Naive thymus-derived CD4-positive, alpha-beta T cell (primary cell): ENCODE measurements around the gene NPTXR. TPM values are rescaled to one million over a fixed set of nuclear protein-coding genes. Genes with fewer than 3 reads are reported as not detected.
A peak's percentile ranks its signal among the peaks of the same experiment; 100 is the strongest.

Source experiments
- ATAC-seq: fragments of 150-1000 bp; cut with Tn5 transposase; 2 replicates; pipeline ENCODE4 v1.10.0; 2021; ENCODE audit warnings: mild to moderate bottlenecking, moderate library complexity
- CTCF ChIA-PET: fragments of 350-600 bp; sonication (Branson Sonifier 250); formaldehyde crosslinking; loops from one replicate; lab custom pipeline; 2021; ENCODE audit warnings: antibody characterized with exemption; lab: Charles Lee
- POLR2A ChIA-PET: fragments of 350-600 bp; sonication (Branson Sonifier 250); formaldehyde crosslinking; loops from one replicate; lab custom pipeline; 2021; ENCODE audit warnings: antibody characterized with exemption, inconsistent platforms; lab: Charles Lee
- DNase-seq, 9 donors: peaks; one replicate each; pipeline versions ENCODE4 v3.0.0 to v3.0.0-alpha.2; 2020 to 2022; ENCODE audit warnings: mixed read lengths in 1 of 9
- H3K27ac ChIP-seq: one replicate; pipeline ENCODE4 v1.7.0; 2013; ENCODE audit warnings: mild to moderate bottlenecking, low read depth, low read length, moderate library complexity
- H3K27me3 ChIP-seq, 2 donors: one replicate each; pipeline ENCODE4 v1.7.0; 2013; ENCODE audit warnings: low read length in 2 of 2, mild to moderate bottlenecking in 2 of 2, moderate library complexity in 2 of 2; ENCODE audit not compliant: control insufficient read depth in 2 of 2, insufficient read depth in 2 of 2
- H3K36me3 ChIP-seq, 3 experiments: 1 replicate in 2 of 3; 2 replicates in 1 of 3; pipeline ENCODE4 v1.7.0; 2013; ENCODE audit warnings: low read length in 3 of 3, mild to moderate bottlenecking in 3 of 3, moderate library complexity in 1 of 3; ENCODE audit not compliant: insufficient read depth in 3 of 3, control insufficient read depth in 2 of 3
- H3K4me1 ChIP-seq, 2 donors: one replicate each; pipeline ENCODE4 v1.7.0; 2013; ENCODE audit warnings: low read length in 2 of 2, mild to moderate bottlenecking in 2 of 2, moderate library complexity in 1 of 2; ENCODE audit not compliant: control insufficient read depth in 2 of 2, insufficient read depth in 2 of 2
- H3K4me3 ChIP-seq: 2 replicates; pipeline ENCODE4 v1.7.0; 2013; ENCODE audit warnings: mild to moderate bottlenecking, low read length
- H3K9me3 ChIP-seq, 3 experiments: 1 replicate in 2 of 3; 2 replicates in 1 of 3; pipeline ENCODE4 v1.7.0; 2013; ENCODE audit warnings: low read length in 3 of 3; ENCODE audit not compliant: control insufficient read depth in 2 of 3
- H3K27ac Mint-ChIP-seq, 9 donors: one replicate each; pipeline ENCODE4 v1.8.0; 2020 to 2022; ENCODE audit warnings: mixed read lengths in 9 of 9, mild to moderate bottlenecking in 8 of 9, moderate library complexity in 5 of 9, inconsistent platforms in 2 of 9
- H3K27me3 Mint-ChIP-seq, 5 donors: one replicate each; pipeline ENCODE4 v1.8.0; 2021 to 2022; ENCODE audit warnings: mixed read lengths in 5 of 5, mild to moderate bottlenecking in 1 of 5
- H3K36me3 Mint-ChIP-seq, 5 donors: one replicate each; pipeline ENCODE4 v1.8.0; 2020 to 2022; ENCODE audit warnings: mixed read lengths in 5 of 5, mild to moderate bottlenecking in 3 of 5, inconsistent platforms in 1 of 5
- H3K4me1 Mint-ChIP-seq, 7 donors: one replicate each; pipeline ENCODE4 v1.8.0; 2020 to 2022; ENCODE audit warnings: mixed read lengths in 7 of 7, mild to moderate bottlenecking in 3 of 7, inconsistent platforms in 1 of 7
- H3K4me3 Mint-ChIP-seq, 10 donors: one replicate each; pipeline ENCODE4 v1.8.0; 2020 to 2022; ENCODE audit warnings: mild to moderate bottlenecking in 10 of 10, mixed read lengths in 10 of 10, moderate library complexity in 6 of 10, inconsistent platforms in 2 of 10
- H3K9me3 Mint-ChIP-seq, 11 donors: one replicate each; pipeline ENCODE4 v1.8.0; 2020 to 2022; ENCODE audit warnings: mixed read lengths in 11 of 11, mild to moderate bottlenecking in 4 of 11, inconsistent platforms in 1 of 11, moderate library complexity in 1 of 11
- intact Hi-C, 2 donors: fragments of 100-400 bp; cut with micrococcal nuclease; formaldehyde crosslinking; loops; one replicate each; pipeline ENCODE4 v1.15.1; 2023
- polyA plus RNA-seq, 2 donors: library from polyadenylated mRNA; unstranded; fragments of 300-500 nt; fragmentation: Illumina TruSeq; gene quantifications; one replicate each; pipeline ENCODE4 v1.2.3, GENCODE V29; 2021
- total RNA-seq, 6 experiments: library from RNA in 5 of 6; stranded (reverse) in 5 of 6; gene quantifications; 1 replicate in 5 of 6; 2 replicates in 1 of 6; pipeline ENCODE4 v1.2.3 and lab custom pipeline; 2021 to 2026

NPTXR gene
- total and polyA plus RNA-seq, 7 experiments from 2014 or later, result 0.85 to 12.9 (median 4.4) TPM

GRCh38 chr22:38781033-38781432 lies 62.8 kb downstream of the NPTXR start:
- no peak for ATAC-seq
- Histone ChIP-seq H3K27ac (no peak overlapping the region), H3K9me3 (no peaks in the 10 kb centered on the region), H3K4me1 (no peaks in the 10 kb centered on the region), H3K27me3 (no peaks in the 10 kb centered on the region), H3K4me3 (no peak overlapping the region), H3K36me3 (peaks cover 0 to 34% (median 0%) of the 10 kb centered on the region in 3 experiments)
- intact Hi-C loops, result no loop called here
- Mint-ChIP-seq H3K4me3 (no peak overlapping the region), H3K36me3 (peaks cover 0 to 36% (median 12%) of the 10 kb centered on the region in 5 donors), H3K4me1 (peaks cover 0 to 18% (median 7%) of the 10 kb centered on the region in 7 donors), H3K27me3 (no peaks in the 10 kb centered on the region), H3K9me3 (no peaks in the 10 kb centered on the region), H3K27ac (no peak overlapping the region)
- DNase-seq, result no peak
- ChIA-PET POLR2A (no interaction called here), CTCF (interaction anchor here (0.6 kb wide), 1 partner anchor 15 kb away, joined by 3 read pairs; no protein-coding TSS in a partner anchor)

GRCh38 chr22:38777087-38777671 lies 66.6 kb downstream of the NPTXR start:
- H3K4me3 Mint-ChIP-seq, result no peak overlapping the region
- CTCF ChIA-PET, result no interaction called here
- ATAC-seq, result no peak
- POLR2A ChIA-PET, result no interaction called here
- H3K36me3 Mint-ChIP-seq, result peaks cover 0 to 28% (median 11%) of the 10 kb centered on the region in 5 donors
- no peak overlapping the region for H3K27ac Mint-ChIP-seq
- H3K4me3 ChIP-seq, result no peak overlapping the region
- no peaks in the 10 kb centered on the region for H3K9me3 Mint-ChIP-seq
- intact Hi-C loops, result no loop called here
- H3K27me3 ChIP-seq, result no peaks in the 10 kb centered on the region
- no peak overlapping the region for H3K27ac ChIP-seq
- H3K27me3 Mint-ChIP-seq, result no peaks in the 10 kb centered on the region
- no peak for DNase-seq
- H3K4me1 Mint-ChIP-seq, result peaks cover 0 to 12% (median 2%) of the 10 kb centered on the region in 7 donors
- no peaks in the 10 kb centered on the region for H3K4me1 ChIP-seq
- H3K9me3 ChIP-seq, result no peaks in the 10 kb centered on the region
- H3K36me3 ChIP-seq, result peaks cover 0 to 33% (median 0%) of the 10 kb centered on the region in 3 experiments

- Histone ChIP-seq H3K4me1 (no peaks in the 10 kb centered on the region), H3K4me3 (no peak overlapping the region), H3K9me3 (no peaks in the 10 kb centered on the region), H3K27ac (no peak overlapping the region), H3K27me3 (no peaks in the 10 kb centered on the region), H3K36me3 (peaks cover 0 to 27% (median 0%) of the 10 kb centered on the region in 3 experiments)
- H3K4me1 Mint-ChIP-seq, result peaks cover 0 to 12% (median 0%) of the 10 kb centered on the region in 7 donors
- H3K27me3 Mint-ChIP-seq, result no peaks in the 10 kb centered on the region
- peaks cover 0 to 18% (median 4%) of the 10 kb centered on the region in 5 donors for H3K36me3 Mint-ChIP-seq
- DNase-seq (no peak), ATAC-seq (no peak)
- POLR2A ChIA-PET, result interaction anchor here (0.7 kb wide), 1 partner anchor 102 kb away, joined by 3 read pairs; no protein-coding TSS in a partner anchor
- peak overlapping the region in 1 of 9 donors; percentile 76 for H3K27ac Mint-ChIP-seq
- H3K4me3 Mint-ChIP-seq, result no peak overlapping the region
- peaks cover 0 to 2% (median 0%) of the 10 kb centered on the region in 11 donors for H3K9me3 Mint-ChIP-seq
- CTCF ChIA-PET, result no interaction called here
- intact Hi-C loops, result no loop called here
Measured at GRCh38 chr22:38776086-38776485, 67.7 kb downstream of the NPTXR start.

- Histone ChIP-seq H3K36me3 (peaks cover 0 to 23% (median 0%) of the 10 kb centered on the region in 3 experiments), H3K4me3 (no peak overlapping the region), H3K27me3 (no peaks in the 10 kb centered on the region), H3K27ac (no peak overlapping the region), H3K9me3 (no peaks in the 10 kb centered on the region), H3K4me1 (no peaks in the 10 kb centered on the region)
- ChIA-PET CTCF (no interaction called here), POLR2A (interaction anchor here (0.7 kb wide), 1 partner anchor 102 kb away, joined by 3 read pairs; no protein-coding TSS in a partner anchor)
- no peaks in the 10 kb centered on the region for H3K27me3 Mint-ChIP-seq
- intact Hi-C loops, result no loop called here
- peaks cover 0 to 2% (median 0%) of the 10 kb centered on the region in 11 donors for H3K9me3 Mint-ChIP-seq
- peaks cover 0 to 12% (median 0%) of the 10 kb centered on the region in 7 donors for H3K4me1 Mint-ChIP-seq
- ATAC-seq (no peak), DNase-seq (no peak)
- peaks cover 0 to 18% (median 4%) of the 10 kb centered on the region in 5 donors for H3K36me3 Mint-ChIP-seq
- peak overlapping the region in 2 of 9 donors; percentile 67 to 76 for H3K27ac Mint-ChIP-seq
- no peak overlapping the region for H3K4me3 Mint-ChIP-seq
Measured at GRCh38 chr22:38775656-38776055, 68.2 kb downstream of the NPTXR start.

- H3K4me3 Mint-ChIP-seq, result no peak overlapping the region
- no peaks in the 10 kb centered on the region for H3K27me3 Mint-ChIP-seq
- H3K27ac Mint-ChIP-seq, result peak overlapping the region in 2 of 9 donors; percentile 21 to 30
Measured at GRCh38 chr22:38774496-38775166, 69.2 kb downstream of the NPTXR start.

GRCh38 chr22:38773363-38773946 lies 70.4 kb downstream of the NPTXR start:
- Mint-ChIP-seq H3K9me3 (peaks cover 0 to 2% (median 0%) of the 10 kb centered on the region in 11 donors), H3K27ac (no peak overlapping the region), H3K27me3 (no peaks in the 10 kb centered on the region), H3K36me3 (peaks cover 0 to 4% (median 0%) of the 10 kb centered on the region in 5 donors), H3K4me3 (no peak overlapping the region), H3K4me1 (peaks cover 0 to 16% (median 4%) of the 10 kb centered on the region in 7 donors)
- Histone ChIP-seq H3K9me3 (no peaks in the 10 kb centered on the region), H3K27me3 (no peaks in the 10 kb centered on the region), H3K27ac (no peak overlapping the region), H3K4me1 (no peaks in the 10 kb centered on the region), H3K4me3 (no peak overlapping the region), H3K36me3 (peaks cover 0 to 1% (median 0%) of the 10 kb centered on the region in 3 experiments)
- DNase-seq (no peak), ATAC-seq (no peak)
- CTCF ChIA-PET, result interaction anchor here (0.6 kb wide), 1 partner anchor 69 kb away, joined by 3 read pairs; no protein-coding TSS in a partner anchor
- intact Hi-C loops, result no loop called here
- POLR2A ChIA-PET, result no interaction called here

More at GRCh38 chr22:38774496-38775166, 69.2 kb downstream of the NPTXR start:
- Mint-ChIP-seq H3K36me3 (peaks cover 0 to 8% (median 0%) of the 10 kb centered on the region in 5 donors), H3K4me1 (peaks cover 0 to 12% (median 0%) of the 10 kb centered on the region in 7 donors), H3K9me3 (peaks cover 0 to 2% (median 0%) of the 10 kb centered on the region in 11 donors)
- Histone ChIP-seq H3K4me1 (no peaks in the 10 kb centered on the region), H3K36me3 (peaks cover 0 to 13% (median 0%) of the 10 kb centered on the region in 3 experiments), H3K27ac (no peak overlapping the region), H3K27me3 (no peaks in the 10 kb centered on the region), H3K4me3 (no peak overlapping the region), H3K9me3 (no peaks in the 10 kb centered on the region)
- ATAC-seq, result no peak
- DNase-seq, result no peak
- intact Hi-C loops, result no loop called here
- POLR2A ChIA-PET, result interaction anchor here (0.8 kb wide), 1 partner anchor 10 kb away, joined by 3 read pairs; no protein-coding TSS in a partner anchor
- CTCF ChIA-PET, result no interaction called here
